CD14-positive monocyte (primary cell): ENCODE data around the gene MYO1D. TPM values are rescaled to one million over a fixed set of nuclear protein-coding genes. Genes with fewer than 3 reads are reported as not detected.

Source experiments
- DNase-seq, 3 donors: peaks; one replicate each; pipeline ENCODE4 v3.0.0-alpha.2; 2011 to 2022
- H2AFZ ChIP-seq: 2 replicates; pipeline ENCODE4 v1.6.0; 2012; ENCODE audit warnings: mild to moderate bottlenecking, low read depth, low read length, inconsistent platforms; ENCODE audit not compliant: insufficient read depth, poor library complexity, severe bottlenecking
- H3K27ac ChIP-seq, 2 donors: 1 replicate in 1 of 2; 2 replicates in 1 of 2; pipeline ENCODE4 v1.5.1; 2012 to 2013; ENCODE audit warnings: low read length in 2 of 2, control low read depth in 1 of 2, inconsistent platforms in 1 of 2, low read depth in 1 of 2, mild to moderate bottlenecking in 1 of 2
- H3K27me3 ChIP-seq, 2 donors: one replicate each; pipeline versions ENCODE4 v1.6.0 to v1.6.1; 2011 to 2013; ENCODE audit warnings: low read length in 2 of 2; ENCODE audit not compliant: control insufficient read depth in 2 of 2, insufficient read depth in 2 of 2
- H3K36me3 ChIP-seq, 2 donors: replicated peaks in 1 of 2; 1 replicate in 1 of 2; 2 replicates in 1 of 2; pipeline versions ENCODE4 v1.5.1 to v1.6.1; 2012 to 2013; ENCODE audit warnings: low read length in 2 of 2, control low read depth in 1 of 2, inconsistent platforms in 1 of 2, mild to moderate bottlenecking in 1 of 2; ENCODE audit not compliant: insufficient read depth in 2 of 2, control insufficient read depth in 1 of 2
- H3K4me1 ChIP-seq, 2 donors: 1 replicate in 1 of 2; 2 replicates in 1 of 2; pipeline versions ENCODE4 v1.5.1 to v1.6.1; 2012 to 2013; ENCODE audit warnings: low read length in 2 of 2, control low read depth in 1 of 2, inconsistent platforms in 1 of 2, mild to moderate bottlenecking in 1 of 2, moderate library complexity in 1 of 2; ENCODE audit not compliant: insufficient read depth in 2 of 2, control insufficient read depth in 1 of 2
- H3K4me2 ChIP-seq: replicated peaks from 2 replicates; pipeline ENCODE3; 2012; ENCODE audit warnings: low read length, moderate library complexity, mild to moderate bottlenecking; ENCODE audit not compliant: poor library complexity, severe bottlenecking; ENCODE audit errors: extremely low read depth
- H3K4me3 ChIP-seq, 3 experiments: fragments of 200-600 bp in 1 of 3; sonication (generic) in 1 of 3; replicated peaks in 1 of 3; 1 replicate in 2 of 3; 2 replicates in 1 of 3; pipeline ENCODE4 v1.5.1; 2011 to 2013; ENCODE audit warnings: low read length in 3 of 3, mild to moderate bottlenecking in 3 of 3, control low read depth in 2 of 3, low read depth in 2 of 3, inconsistent platforms in 1 of 3, moderate library complexity in 1 of 3
- H3K79me2 ChIP-seq: 2 replicates; pipeline ENCODE4 v1.6.0; 2012; ENCODE audit warnings: mild to moderate bottlenecking, control low read depth, inconsistent platforms, low read length, moderate library complexity; ENCODE audit not compliant: insufficient read depth
- H3K9ac ChIP-seq: 2 replicates; pipeline ENCODE4 v1.6.0; 2017; ENCODE audit warnings: low read length, mild to moderate bottlenecking; ENCODE audit not compliant: insufficient read depth, poor library complexity, severe bottlenecking
- H3K9me3 ChIP-seq, 2 donors: replicated peaks in 1 of 2; 1 replicate in 1 of 2; 2 replicates in 1 of 2; pipeline versions ENCODE4 v1.5.1 to v1.6.1; 2012 to 2013; ENCODE audit warnings: low read length in 2 of 2, control low read depth in 1 of 2; ENCODE audit not compliant: control insufficient read depth in 1 of 2, insufficient read depth in 1 of 2
- H4K20me1 ChIP-seq: 2 replicates; pipeline ENCODE4 v1.6.0; 2012; ENCODE audit warnings: mild to moderate bottlenecking, low read length, control low read depth, moderate library complexity; ENCODE audit not compliant: insufficient read depth
- H3K27ac Mint-ChIP-seq, 7 donors: one replicate each; pipeline ENCODE4 v1.8.0; 2020; ENCODE audit warnings: mild to moderate bottlenecking in 7 of 7, mixed read lengths in 7 of 7, moderate library complexity in 6 of 7, inconsistent platforms in 2 of 7
- H3K27me3 Mint-ChIP-seq, 3 donors: one replicate each; pipeline ENCODE4 v1.8.0; 2021 to 2022; ENCODE audit warnings: low read depth in 3 of 3, mild to moderate bottlenecking in 3 of 3, mixed read lengths in 3 of 3, moderate library complexity in 3 of 3, inconsistent platforms in 1 of 3
- H3K36me3 Mint-ChIP-seq, 2 donors: one replicate each; pipeline ENCODE4 v1.8.0; 2020; ENCODE audit warnings: mixed read lengths in 2 of 2, inconsistent platforms in 1 of 2, mild to moderate bottlenecking in 1 of 2
- H3K4me1 Mint-ChIP-seq: one replicate; pipeline ENCODE4 v1.8.0; 2020; ENCODE audit warnings: mild to moderate bottlenecking, mixed read lengths
- H3K4me3 Mint-ChIP-seq, 2 donors: one replicate each; pipeline ENCODE4 v1.8.0; 2020; ENCODE audit warnings: mild to moderate bottlenecking in 2 of 2, mixed read lengths in 2 of 2, moderate library complexity in 1 of 2
- H3K9me3 Mint-ChIP-seq, 7 donors: one replicate each; pipeline ENCODE4 v1.8.0; 2020 to 2022; ENCODE audit warnings: mixed read lengths in 7 of 7, mild to moderate bottlenecking in 6 of 7, moderate library complexity in 6 of 7, inconsistent platforms in 2 of 7
- CTCF ChIP-seq: fragments of 200-600 bp; IDR thresholded peaks from one replicate; pipeline ENCODE4 v1.8.0; 2022; ENCODE audit warnings: antibody characterized with exemption, mild to moderate bottlenecking
- WGBS: methylation state at CpG from one replicate; pipeline ENCODE4 v1.1.5; 2013; ENCODE audit warnings: missing lambda C conversion rate; ENCODE audit not compliant: insufficient coverage; 5-methylcytosine and 5-hydroxymethylcytosine counted together
- intact Hi-C, 2 donors: fragments of 100-400 bp; cut with micrococcal nuclease; formaldehyde crosslinking; loops; one replicate each; pipeline versions ENCODE4 v1.15.0 to v1.15.1; 2023
- polyA plus RNA-seq, 3 donors: library from polyadenylated mRNA; depleted of rRNA in 1 of 3; unstranded in 2 of 3; stranded (reverse) in 1 of 3; fragments of 300-500 nt in 2 of 3; fragments of >200 nt in 1 of 3; fragmentation: Illumina TruSeq in 2 of 3; gene quantifications; 1 replicate in 2 of 3; 2 replicates in 1 of 3; pipeline ENCODE4 v1.2.3, GENCODE V29; 2012 to 2021

MYO1D gene
- polyA plus RNA-seq, 3 donors = 0.22 to 0.39 (median 0.26) TPM

- no peaks in the 10 kb centered on the region for H3K27me3 Mint-ChIP-seq
- H3K4me1 ChIP-seq = no peaks in the 10 kb centered on the region
- no peak for DNase-seq
- no peak overlapping the region for H3K4me3 Mint-ChIP-seq
- H3K27me3 ChIP-seq = peaks cover 0 to 1% of the 10 kb centered on the region in 2 donors
- no peak overlapping the region for H3K4me3 ChIP-seq
- H2AFZ ChIP-seq = no peak overlapping the region
- H3K4me2 ChIP-seq = no peak overlapping the region
- no peak overlapping the region for H3K27ac Mint-ChIP-seq
- intact Hi-C loops = no loop called here
- peaks cover 0 to 2% (median 0%) of the 10 kb centered on the region in 7 donors for H3K9me3 Mint-ChIP-seq
- H4K20me1 ChIP-seq = no peaks in the 10 kb centered on the region
- TF ChIP-seq CTCF = no peak
- H3K79me2 ChIP-seq = no peaks in the 10 kb centered on the region
- H3K27ac ChIP-seq = no peak overlapping the region
- H3K36me3 Mint-ChIP-seq = no peaks in the 10 kb centered on the region
- H3K36me3 ChIP-seq = no peaks in the 10 kb centered on the region
- no peaks in the 10 kb centered on the region for H3K9me3 ChIP-seq
- 80% methylated on average over 2 of the region's 6 CpGs for WGBS
- no peak overlapping the region for H3K9ac ChIP-seq
- no peaks in the 10 kb centered on the region for H3K4me1 Mint-ChIP-seq
Measured at GRCh38 chr17:32631341-32632096, 245.4 kb downstream of the MYO1D start.

GRCh38 chr17:32629563-32630190 lies 247.2 kb downstream of the MYO1D start:
- no peak overlapping the region for H3K4me3 Mint-ChIP-seq
- no peaks in the 10 kb centered on the region for H3K36me3 Mint-ChIP-seq
- Histone ChIP-seq H3K27ac (no peak overlapping the region), H3K79me2 (no peaks in the 10 kb centered on the region), H3K27me3 (no peaks in the 10 kb centered on the region), H2AFZ (no peak overlapping the region), H3K9me3 (no peaks in the 10 kb centered on the region), H3K4me2 (no peak overlapping the region), H4K20me1 (no peaks in the 10 kb centered on the region), H3K9ac (no peak overlapping the region), H3K4me1 (no peaks in the 10 kb centered on the region), H3K36me3 (no peaks in the 10 kb centered on the region), H3K4me3 (no peak overlapping the region)
- H3K27me3 Mint-ChIP-seq = peaks cover 0 to under 1% (median 0%) of the 10 kb centered on the region in 3 donors
- no peaks in the 10 kb centered on the region for H3K4me1 Mint-ChIP-seq
- no peak for DNase-seq
- WGBS = 89% methylated on average over 4 of the region's 11 CpGs
- H3K9me3 Mint-ChIP-seq = no peaks in the 10 kb centered on the region
- H3K27ac Mint-ChIP-seq = no peak overlapping the region
- no peak for TF ChIP-seq CTCF
- intact Hi-C loops = no loop called here
